ENCODE results near the gene SOX5.

SOX5 gene

DNA sequence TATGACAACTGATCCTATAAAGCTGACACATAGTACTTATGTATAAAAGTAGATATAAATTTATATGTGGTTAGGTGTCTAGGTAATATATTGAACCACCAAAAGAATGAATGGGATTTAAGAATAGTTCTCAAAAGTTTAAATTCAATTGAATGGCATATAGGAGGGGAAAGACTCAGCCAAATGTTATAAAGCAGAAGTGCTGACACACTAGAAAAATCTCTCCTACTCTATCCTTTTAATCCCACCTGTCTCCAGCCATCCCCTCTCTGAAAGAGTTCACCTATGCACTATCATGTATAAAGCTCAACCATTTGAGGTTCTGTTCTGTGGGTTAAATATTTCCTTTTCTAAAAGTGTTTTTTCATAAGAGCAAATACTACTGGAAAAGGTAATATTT lies 400.7 kb downstream of the SOX5 start:
- H3K4me3 ChIP-seq (ENCODE audit: low read depth, low read length): no peak overlapping the region
- TF ChIP-seq, protein P1, sequence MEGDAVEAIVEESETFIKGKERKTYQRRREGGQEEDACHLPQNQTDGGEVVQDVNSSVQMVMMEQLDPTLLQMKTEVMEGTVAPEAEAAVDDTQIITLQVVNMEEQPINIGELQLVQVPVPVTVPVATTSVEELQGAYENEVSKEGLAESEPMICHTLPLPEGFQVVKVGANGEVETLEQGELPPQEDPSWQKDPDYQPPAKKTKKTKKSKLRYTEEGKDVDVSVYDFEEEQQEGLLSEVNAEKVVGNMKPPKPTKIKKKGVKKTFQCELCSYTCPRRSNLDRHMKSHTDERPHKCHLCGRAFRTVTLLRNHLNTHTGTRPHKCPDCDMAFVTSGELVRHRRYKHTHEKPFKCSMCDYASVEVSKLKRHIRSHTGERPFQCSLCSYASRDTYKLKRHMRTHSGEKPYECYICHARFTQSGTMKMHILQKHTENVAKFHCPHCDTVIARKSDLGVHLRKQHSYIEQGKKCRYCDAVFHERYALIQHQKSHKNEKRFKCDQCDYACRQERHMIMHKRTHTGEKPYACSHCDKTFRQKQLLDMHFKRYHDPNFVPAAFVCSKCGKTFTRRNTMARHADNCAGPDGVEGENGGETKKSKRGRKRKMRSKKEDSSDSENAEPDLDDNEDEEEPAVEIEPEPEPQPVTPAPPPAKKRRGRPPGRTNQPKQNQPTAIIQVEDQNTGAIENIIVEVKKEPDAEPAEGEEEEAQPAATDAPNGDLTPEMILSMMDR (IDR thresholded peaks at IDR 0.05; ENCODE audit: low read depth, low read length): no peak

DNA sequence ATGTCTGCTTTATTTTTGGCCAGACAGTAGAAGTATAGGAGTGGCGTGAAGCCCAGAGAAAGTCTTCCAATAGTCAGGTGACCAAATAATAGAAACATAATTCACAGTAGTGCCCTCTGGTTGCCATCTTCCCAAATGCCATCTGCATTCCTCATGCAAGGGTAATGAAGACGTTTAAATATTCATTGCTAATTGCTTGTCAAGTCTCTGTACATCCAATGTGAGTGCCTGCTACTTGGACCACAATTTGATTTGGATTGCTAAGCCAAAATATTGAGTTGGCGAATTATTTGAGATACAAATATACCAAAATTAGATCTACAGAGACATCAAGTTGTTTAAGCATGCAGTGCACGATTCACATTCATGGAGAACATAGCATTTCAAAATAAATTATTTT lies 402.7 kb downstream of the SOX5 start:
- no peak overlapping the region for H3K4me3 ChIP-seq (ENCODE audit: low read depth, low read length)
- TF ChIP-seq, protein P1 (IDR thresholded peaks at IDR 0.05; ENCODE audit: low read depth, low read length): no peak

DNA sequence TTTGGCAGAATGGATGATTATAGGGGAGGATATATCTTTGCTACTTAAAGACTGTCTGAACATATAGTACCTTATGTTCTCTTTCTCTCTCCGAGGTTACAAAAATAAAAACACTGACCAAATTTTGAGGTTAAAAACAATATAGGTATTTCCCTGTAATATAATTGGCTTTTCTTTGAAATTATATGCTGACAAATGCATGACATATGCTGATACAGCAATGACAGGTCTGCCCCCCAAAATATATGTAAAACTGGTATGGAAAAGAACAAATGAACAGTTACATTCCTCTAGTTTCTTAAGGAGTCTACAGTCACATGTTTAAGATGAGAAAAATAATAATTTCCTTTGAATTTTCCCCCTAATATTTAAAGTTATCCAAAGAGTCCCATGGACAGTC lies 405.7 kb downstream of the SOX5 start:
- TF ChIP-seq, protein P1 (IDR thresholded peaks at IDR 0.05; ENCODE audit: low read depth, low read length): no peak
- no peak overlapping the region for H3K4me3 ChIP-seq (ENCODE audit: low read depth, low read length)

DNA sequence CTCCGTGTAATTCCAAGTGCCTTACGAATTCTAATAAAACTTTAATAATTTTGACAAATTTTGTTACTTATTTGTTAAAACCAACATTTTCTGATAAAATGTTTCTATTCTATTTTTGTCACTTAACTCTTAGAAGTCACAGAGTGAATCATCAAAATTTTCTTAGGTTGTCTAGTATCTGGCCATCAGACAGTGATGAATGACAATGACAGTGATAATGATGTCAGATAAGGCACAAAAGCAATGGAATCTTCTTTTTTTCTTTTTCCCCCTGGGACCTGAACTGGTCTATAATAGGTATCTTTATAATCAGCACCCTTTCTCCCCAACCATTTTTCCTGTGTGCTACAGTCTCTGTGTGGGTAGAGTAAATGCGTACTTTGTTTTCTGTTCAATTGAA lies 407.3 kb downstream of the SOX5 start:
- TF ChIP-seq, protein P1 (IDR thresholded peaks at IDR 0.05; ENCODE audit: low read depth, low read length): no peak
- no peak overlapping the region for H3K4me3 ChIP-seq (ENCODE audit: low read depth, low read length)

DNA sequence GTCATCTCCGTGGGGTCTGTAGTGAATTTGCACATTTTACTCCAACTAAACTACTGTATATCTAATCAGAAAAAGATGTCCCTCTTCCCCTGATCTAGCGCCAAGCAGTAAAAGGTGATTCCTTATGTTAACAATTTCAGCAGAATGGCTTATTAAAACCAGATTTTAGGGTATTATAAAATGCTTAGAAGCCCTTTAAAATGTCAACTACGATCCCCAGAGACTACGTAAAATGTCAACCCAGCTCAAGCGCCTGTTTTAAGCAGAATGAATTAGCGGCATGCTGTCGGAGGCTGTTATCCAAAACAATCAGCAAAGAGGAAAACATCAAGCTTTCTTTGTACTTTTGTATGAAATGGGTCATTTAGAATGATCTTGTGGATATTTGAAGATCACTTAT lies 408.9 kb downstream of the SOX5 start:
- no peak overlapping the region for H3K4me3 ChIP-seq (ENCODE audit: low read depth, low read length)
- TF ChIP-seq, protein P1 (IDR thresholded peaks at IDR 0.05; ENCODE audit: low read depth, low read length): no peak

DNA sequence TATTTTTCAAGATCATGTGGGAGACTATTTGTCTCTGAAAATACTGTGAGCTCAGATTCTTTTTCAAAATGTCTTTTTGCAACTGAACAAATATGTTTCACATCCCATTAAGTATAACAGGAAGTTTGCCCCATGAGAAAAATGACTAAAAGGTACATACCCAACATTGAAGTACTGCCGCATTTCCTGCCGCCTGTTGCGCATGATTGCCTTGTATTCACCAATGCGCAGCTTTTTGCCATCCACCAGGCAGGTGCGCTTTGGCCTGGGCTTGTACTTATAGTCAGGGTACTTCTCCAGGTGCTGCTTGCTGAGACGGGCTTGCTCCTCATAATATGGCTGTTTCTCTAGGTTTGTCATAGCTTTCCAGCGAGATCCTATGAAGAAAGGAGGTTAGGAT lies 413.2 kb downstream of the SOX5 start:
- TF ChIP-seq, protein P1 (IDR thresholded peaks at IDR 0.05; ENCODE audit: low read depth, low read length): no peak
- H3K4me3 ChIP-seq (ENCODE audit: low read depth, low read length): no peak overlapping the region

DNA sequence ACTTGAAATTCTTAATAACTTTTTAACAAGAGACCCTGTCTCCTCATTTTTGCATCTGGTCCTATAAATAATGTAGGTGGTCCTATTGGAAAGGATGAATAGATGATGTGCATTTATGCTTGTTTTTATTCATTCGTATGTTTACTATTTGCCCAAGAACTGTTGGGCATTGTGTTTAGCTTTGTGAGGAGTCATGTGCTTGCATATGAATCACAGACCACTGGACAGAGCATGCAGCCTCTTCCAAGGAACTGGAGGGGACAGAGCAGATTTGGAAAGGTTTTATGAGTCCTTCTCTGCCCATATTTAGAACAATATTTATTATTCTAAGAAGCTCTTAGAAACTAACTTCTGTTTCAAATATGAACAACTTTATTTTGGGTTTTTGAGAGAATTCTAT lies 414.0 kb downstream of the SOX5 start:
- TF ChIP-seq, protein P1 (IDR thresholded peaks at IDR 0.05; ENCODE audit: low read depth, low read length): no peak
- H3K4me3 ChIP-seq (ENCODE audit: low read depth, low read length): no peak overlapping the region
